Neural cell (in vitro differentiated cells): ENCODE measurements around the gene GNG7.
"Not testable (repeated sequence)": the region's sequence is repeated elsewhere in the genome, so short reads cannot be mapped to it uniquely, and the experiment has no call there.

Source experiments
- CTCF ChIP-seq: fragments of 450-650 bp; IDR thresholded peaks from 2 replicates; pipeline ENCODE4 v1.5.1; 2014; ENCODE audit warnings: antibody characterized with exemption, mild to moderate bottlenecking, moderate library complexity; ENCODE audit not compliant: poor library complexity, severe bottlenecking
- EP300 ChIP-seq: fragments of 450-650 bp; conservative IDR thresholded peaks from 2 replicates; pipeline ENCODE4 v1.6.1; 2014; ENCODE audit warnings: antibody characterized with exemption, mild to moderate bottlenecking, moderate library complexity; ENCODE audit not compliant: poor library complexity, severe bottlenecking
- EZH2 ChIP-seq: fragments of 200-600, 300-800 bp; shearing (Covaris generic), sonication (generic); IDR thresholded peaks from 2 replicates; pipeline ENCODE4 v1.6.1; 2014; ENCODE audit warnings: antibody characterized with exemption, low read length, borderline replicate concordance, mild to moderate bottlenecking; ENCODE audit not compliant: insufficient read depth, poor library complexity, severe bottlenecking
- MXI1 ChIP-seq: fragments of 450-650 bp; conservative IDR thresholded peaks from 2 replicates; pipeline ENCODE4 v1.6.1; 2014; ENCODE audit warnings: antibody characterized with exemption, mild to moderate bottlenecking; ENCODE audit not compliant: poor library complexity, severe bottlenecking
- POLR2AphosphoS5 ChIP-seq: IDR thresholded peaks from 2 replicates; pipeline ENCODE4 v1.6.1; 2012
- RAD21 ChIP-seq: fragments of 450-650 bp; conservative IDR thresholded peaks from 2 replicates; pipeline ENCODE4 v1.6.1; 2014; ENCODE audit warnings: antibody characterized with exemption, mild to moderate bottlenecking, moderate library complexity
- SMC3 ChIP-seq: fragments of 450-650 bp; conservative IDR thresholded peaks from 2 replicates; pipeline ENCODE4 v1.6.1; 2014; ENCODE audit warnings: antibody characterized with exemption, mild to moderate bottlenecking, moderate library complexity; ENCODE audit not compliant: poor library complexity

- not testable (repeated sequence) for TF ChIP-seq CTCF, POLR2AphosphoS5, EZH2, RAD21, EP300, SMC3, MXI1
Measured at GRCh38 chr19:2558131-2558530, 144.4 kb downstream of the GNG7 start.
